ENCODE results near the gene ATP5IF1. TPM values are rescaled to one million over a fixed set of nuclear protein-coding genes. Genes with fewer than 3 reads are reported as not detected.

The ATP5IF1 gene
- total and polyA plus RNA-seq, 9 of the 15 experiments (the other 6 are each of a cell fraction or from before 2014, with no cell fraction given), result 292 to 1,422 (median 388) TPM

DNA sequence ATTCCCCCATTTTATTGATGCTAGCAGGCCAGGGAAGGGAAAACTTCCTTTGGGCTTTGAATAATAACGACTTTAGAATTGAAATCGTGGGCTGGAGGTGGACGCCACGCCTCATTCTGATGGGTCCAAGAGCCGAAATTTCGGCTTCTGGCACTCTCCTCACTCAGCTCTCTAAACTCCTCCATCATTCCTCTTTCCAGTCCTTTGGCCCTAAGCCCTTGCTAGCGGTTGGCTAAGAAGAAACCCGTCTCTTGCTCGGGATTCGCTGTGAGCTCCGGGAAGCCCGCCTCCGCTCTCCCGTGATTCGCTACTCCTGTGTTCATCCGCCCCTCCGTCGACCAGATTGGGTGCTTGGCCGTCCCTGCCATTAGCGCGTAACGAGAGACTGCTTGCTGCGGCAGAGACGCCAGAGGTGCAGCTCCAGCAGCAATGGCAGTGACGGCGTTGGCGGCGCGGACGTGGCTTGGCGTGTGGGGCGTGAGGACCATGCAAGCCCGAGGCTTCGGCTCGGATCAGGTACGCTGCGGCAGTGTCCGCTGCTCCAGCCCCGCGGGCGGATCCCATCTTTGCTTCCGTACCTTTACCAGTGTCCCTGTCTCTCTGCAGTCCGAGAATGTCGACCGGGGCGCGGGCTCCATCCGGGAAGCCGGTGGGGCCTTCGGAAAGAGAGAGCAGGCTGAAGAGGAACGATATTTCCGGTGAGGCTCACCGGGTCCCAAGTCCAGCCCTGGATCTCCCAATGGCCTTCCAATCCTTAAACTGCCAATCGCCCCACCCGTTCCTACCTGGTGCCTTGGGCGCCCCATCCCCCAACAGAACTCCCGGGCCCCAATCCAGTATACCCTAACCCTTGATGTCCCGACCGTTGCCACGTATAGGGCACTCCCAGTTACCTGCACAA is at the start of gene ATP5IF1 (continued):
- TF ChIP-seq TOE1 (IDR thresholded peaks at IDR 0.05; ENCODE audit: borderline replicate concordance) (no peak), TOE1 (CRISPR knock-in tag; IDR thresholded peaks at IDR 0.05; ENCODE audit: borderline replicate concordance, low read depth) (peak; percentile 89; the same call in 1 of the 2 replicates), MYBL2 (IDR thresholded peaks at IDR 0.05; ENCODE audit: low read depth) (no peak), MYBL2 (CRISPR knock-in tag; IDR thresholded peaks at IDR 0.05; ENCODE audit: borderline replicate concordance) (no peak), ZNF232 (CRISPR knock-in tag; IDR thresholded peaks at IDR 0.05) (no peak; the same call in 1 of the 2 replicates), BMI1 (IDR thresholded peaks at IDR 0.05; ENCODE audit: low read length) (no peak), PPARD (CRISPR knock-in tag; IDR thresholded peaks at IDR 0.05) (no peak), BCL6 (CRISPR knock-in tag; IDR thresholded peaks at IDR 0.05) (no peak), ZNF584 (CRISPR knock-in tag; IDR thresholded peaks at IDR 0.05; ENCODE audit: low read depth) (no peak), PHF8 (IDR thresholded peaks at IDR 0.05; ENCODE audit: borderline replicate concordance, low read length) (peak; percentile 96), RBFOX2 (IDR thresholded peaks at IDR 0.05; ENCODE audit: low read depth, low read length) (peak; percentile 99), DIDO1 (tag; IDR thresholded peaks at IDR 0.05; ENCODE audit: low read depth) (0 out of 2 replicates have a peak, but pooled peaks have one; percentile 31), PTBP1 (IDR thresholded peaks at IDR 0.05; ENCODE audit: low read depth, low read length) (no peak), ZNF263 (CRISPR knock-in tag; IDR thresholded peaks at IDR 0.05; ENCODE audit: borderline replicate concordance) (no peak; the same call in 1 of the 2 replicates)
- TF ChIP-seq, protein P1, sequence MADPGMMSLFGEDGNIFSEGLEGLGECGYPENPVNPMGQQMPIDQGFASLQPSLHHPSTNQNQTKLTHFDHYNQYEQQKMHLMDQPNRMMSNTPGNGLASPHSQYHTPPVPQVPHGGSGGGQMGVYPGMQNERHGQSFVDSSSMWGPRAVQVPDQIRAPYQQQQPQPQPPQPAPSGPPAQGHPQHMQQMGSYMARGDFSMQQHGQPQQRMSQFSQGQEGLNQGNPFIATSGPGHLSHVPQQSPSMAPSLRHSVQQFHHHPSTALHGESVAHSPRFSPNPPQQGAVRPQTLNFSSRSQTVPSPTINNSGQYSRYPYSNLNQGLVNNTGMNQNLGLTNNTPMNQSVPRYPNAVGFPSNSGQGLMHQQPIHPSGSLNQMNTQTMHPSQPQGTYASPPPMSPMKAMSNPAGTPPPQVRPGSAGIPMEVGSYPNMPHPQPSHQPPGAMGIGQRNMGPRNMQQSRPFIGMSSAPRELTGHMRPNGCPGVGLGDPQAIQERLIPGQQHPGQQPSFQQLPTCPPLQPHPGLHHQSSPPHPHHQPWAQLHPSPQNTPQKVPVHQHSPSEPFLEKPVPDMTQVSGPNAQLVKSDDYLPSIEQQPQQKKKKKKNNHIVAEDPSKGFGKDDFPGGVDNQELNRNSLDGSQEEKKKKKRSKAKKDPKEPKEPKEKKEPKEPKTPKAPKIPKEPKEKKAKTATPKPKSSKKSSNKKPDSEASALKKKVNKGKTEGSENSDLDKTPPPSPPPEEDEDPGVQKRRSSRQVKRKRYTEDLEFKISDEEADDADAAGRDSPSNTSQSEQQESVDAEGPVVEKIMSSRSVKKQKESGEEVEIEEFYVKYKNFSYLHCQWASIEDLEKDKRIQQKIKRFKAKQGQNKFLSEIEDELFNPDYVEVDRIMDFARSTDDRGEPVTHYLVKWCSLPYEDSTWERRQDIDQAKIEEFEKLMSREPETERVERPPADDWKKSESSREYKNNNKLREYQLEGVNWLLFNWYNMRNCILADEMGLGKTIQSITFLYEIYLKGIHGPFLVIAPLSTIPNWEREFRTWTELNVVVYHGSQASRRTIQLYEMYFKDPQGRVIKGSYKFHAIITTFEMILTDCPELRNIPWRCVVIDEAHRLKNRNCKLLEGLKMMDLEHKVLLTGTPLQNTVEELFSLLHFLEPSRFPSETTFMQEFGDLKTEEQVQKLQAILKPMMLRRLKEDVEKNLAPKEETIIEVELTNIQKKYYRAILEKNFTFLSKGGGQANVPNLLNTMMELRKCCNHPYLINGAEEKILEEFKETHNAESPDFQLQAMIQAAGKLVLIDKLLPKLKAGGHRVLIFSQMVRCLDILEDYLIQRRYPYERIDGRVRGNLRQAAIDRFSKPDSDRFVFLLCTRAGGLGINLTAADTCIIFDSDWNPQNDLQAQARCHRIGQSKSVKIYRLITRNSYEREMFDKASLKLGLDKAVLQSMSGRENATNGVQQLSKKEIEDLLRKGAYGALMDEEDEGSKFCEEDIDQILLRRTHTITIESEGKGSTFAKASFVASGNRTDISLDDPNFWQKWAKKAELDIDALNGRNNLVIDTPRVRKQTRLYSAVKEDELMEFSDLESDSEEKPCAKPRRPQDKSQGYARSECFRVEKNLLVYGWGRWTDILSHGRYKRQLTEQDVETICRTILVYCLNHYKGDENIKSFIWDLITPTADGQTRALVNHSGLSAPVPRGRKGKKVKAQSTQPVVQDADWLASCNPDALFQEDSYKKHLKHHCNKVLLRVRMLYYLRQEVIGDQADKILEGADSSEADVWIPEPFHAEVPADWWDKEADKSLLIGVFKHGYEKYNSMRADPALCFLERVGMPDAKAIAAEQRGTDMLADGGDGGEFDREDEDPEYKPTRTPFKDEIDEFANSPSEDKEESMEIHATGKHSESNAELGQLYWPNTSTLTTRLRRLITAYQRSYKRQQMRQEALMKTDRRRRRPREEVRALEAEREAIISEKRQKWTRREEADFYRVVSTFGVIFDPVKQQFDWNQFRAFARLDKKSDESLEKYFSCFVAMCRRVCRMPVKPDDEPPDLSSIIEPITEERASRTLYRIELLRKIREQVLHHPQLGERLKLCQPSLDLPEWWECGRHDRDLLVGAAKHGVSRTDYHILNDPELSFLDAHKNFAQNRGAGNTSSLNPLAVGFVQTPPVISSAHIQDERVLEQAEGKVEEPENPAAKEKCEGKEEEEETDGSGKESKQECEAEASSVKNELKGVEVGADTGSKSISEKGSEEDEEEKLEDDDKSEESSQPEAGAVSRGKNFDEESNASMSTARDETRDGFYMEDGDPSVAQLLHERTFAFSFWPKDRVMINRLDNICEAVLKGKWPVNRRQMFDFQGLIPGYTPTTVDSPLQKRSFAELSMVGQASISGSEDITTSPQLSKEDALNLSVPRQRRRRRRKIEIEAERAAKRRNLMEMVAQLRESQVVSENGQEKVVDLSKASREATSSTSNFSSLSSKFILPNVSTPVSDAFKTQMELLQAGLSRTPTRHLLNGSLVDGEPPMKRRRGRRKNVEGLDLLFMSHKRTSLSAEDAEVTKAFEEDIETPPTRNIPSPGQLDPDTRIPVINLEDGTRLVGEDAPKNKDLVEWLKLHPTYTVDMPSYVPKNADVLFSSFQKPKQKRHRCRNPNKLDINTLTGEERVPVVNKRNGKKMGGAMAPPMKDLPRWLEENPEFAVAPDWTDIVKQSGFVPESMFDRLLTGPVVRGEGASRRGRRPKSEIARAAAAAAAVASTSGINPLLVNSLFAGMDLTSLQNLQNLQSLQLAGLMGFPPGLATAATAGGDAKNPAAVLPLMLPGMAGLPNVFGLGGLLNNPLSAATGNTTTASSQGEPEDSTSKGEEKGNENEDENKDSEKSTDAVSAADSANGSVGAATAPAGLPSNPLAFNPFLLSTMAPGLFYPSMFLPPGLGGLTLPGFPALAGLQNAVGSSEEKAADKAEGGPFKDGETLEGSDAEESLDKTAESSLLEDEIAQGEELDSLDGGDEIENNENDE (IDR thresholded peaks at IDR 0.05; ENCODE audit: low read depth, low read length), result no peak

Data from K562 (cell line).